SU-DHL-6 (cell line): ENCODE data around the gene LYPD6.

Experiments used
- EZH2phosphoT487 ChIP-seq: fragments of 200-600 bp; sonication (generic), shearing (Covaris generic); conservative IDR thresholded peaks from 2 replicates; pipeline ENCODE4 v1.6.1; 2018; ENCODE audit warnings: mild to moderate bottlenecking, antibody characterized with exemption, low read length, moderate library complexity, mixed read lengths
- TF ChIP-seq, protein P1 (sequence below): fragments of 200-600 bp; sonication (generic); IDR thresholded peaks from one replicate; pipeline ENCODE4 v1.5.1; 2017; ENCODE audit warnings: antibody characterized with exemption, mild to moderate bottlenecking, low read length, moderate library complexity; ENCODE audit not compliant: insufficient read depth, poor library complexity, severe bottlenecking

DNA sequence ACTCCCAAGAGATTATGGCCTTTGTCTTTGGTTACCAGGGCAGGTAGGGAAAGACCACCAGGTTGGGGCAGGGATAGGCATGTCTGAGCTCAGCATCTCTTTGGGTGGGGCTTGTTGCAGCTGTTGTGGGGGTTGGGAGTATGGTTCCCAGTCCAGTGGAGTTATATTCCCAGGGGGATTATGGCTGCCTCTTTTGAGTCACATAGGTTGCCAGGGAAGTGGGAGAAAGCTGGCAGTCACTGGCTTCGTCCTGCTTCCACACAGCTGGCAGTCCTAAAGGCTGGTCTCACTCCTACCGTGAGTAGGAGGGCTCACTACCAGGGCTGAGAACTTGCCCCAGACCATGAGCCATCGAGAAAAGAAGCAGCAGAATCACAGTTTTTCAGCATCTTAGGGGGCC is 79.1 kb downstream of the LYPD6 start:
- TF ChIP-seq, protein P1, sequence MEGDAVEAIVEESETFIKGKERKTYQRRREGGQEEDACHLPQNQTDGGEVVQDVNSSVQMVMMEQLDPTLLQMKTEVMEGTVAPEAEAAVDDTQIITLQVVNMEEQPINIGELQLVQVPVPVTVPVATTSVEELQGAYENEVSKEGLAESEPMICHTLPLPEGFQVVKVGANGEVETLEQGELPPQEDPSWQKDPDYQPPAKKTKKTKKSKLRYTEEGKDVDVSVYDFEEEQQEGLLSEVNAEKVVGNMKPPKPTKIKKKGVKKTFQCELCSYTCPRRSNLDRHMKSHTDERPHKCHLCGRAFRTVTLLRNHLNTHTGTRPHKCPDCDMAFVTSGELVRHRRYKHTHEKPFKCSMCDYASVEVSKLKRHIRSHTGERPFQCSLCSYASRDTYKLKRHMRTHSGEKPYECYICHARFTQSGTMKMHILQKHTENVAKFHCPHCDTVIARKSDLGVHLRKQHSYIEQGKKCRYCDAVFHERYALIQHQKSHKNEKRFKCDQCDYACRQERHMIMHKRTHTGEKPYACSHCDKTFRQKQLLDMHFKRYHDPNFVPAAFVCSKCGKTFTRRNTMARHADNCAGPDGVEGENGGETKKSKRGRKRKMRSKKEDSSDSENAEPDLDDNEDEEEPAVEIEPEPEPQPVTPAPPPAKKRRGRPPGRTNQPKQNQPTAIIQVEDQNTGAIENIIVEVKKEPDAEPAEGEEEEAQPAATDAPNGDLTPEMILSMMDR: no peak
- TF ChIP-seq EZH2phosphoT487: no peak
